PC-9 (cell line): ENCODE results near the gene AHNAK. TPM values are rescaled to one million over a fixed set of nuclear protein-coding genes. Genes with fewer than 3 reads are reported as not detected.

Experiments
- BruUV-seq: library from RNA; stranded (reverse); fragments of 400-500 nt; replicated peaks from 2 replicates; lab custom pipeline; 2021; lab: Mats Ljungman, UMichigan
- CTCF ChIA-PET: fragments of 300-600 bp; sonication (Branson Sonifier 250); formaldehyde crosslinking; loops from one replicate; lab custom pipeline; 2022; ENCODE audit warnings: antibody characterized with exemption; lab: Charles Lee
- POLR2A ChIA-PET: fragments of 300-600 bp; sonication (Branson Sonifier 250); formaldehyde crosslinking; loops from one replicate; lab custom pipeline; 2022; ENCODE audit warnings: antibody characterized with exemption; ENCODE audit not compliant: unreplicated experiment; lab: Charles Lee
- DNase-seq, 2 experiments: peaks; one replicate each; pipeline versions ENCODE4 v3.0.0 to v3.0.0-alpha.2; 2015 to 2022; ENCODE audit warnings: mixed read lengths in 1 of 2
- H2AFZ ChIP-seq: fragments of 200-600 bp; sonication (generic); 2 replicates; pipeline ENCODE4 v1.8.1; 2017; ENCODE audit warnings: antibody characterized with exemption
- H3F3A ChIP-seq: fragments of 200-600 bp; sonication (generic); 2 replicates; pipeline ENCODE4 v1.8.1; 2017; ENCODE audit warnings: antibody characterized with exemption, mild to moderate bottlenecking, low read depth; ENCODE audit not compliant: insufficient read depth
- H3K27ac ChIP-seq: fragments of 200-600 bp; sonication (generic); 2 replicates; pipeline ENCODE4 v1.6.1; 2016; ENCODE audit warnings: mixed run types
- H3K27me3 ChIP-seq: fragments of 200-600 bp; sonication (generic); 2 replicates; pipeline ENCODE4 v1.6.1; 2016; ENCODE audit warnings: low read depth, mixed run types; ENCODE audit not compliant: insufficient read depth
- H3K36me3 ChIP-seq: fragments of 200-600 bp; sonication (generic); 2 replicates; pipeline ENCODE4 v1.6.1; 2016; ENCODE audit warnings: low read depth, mixed run types
- H3K4me1 ChIP-seq: fragments of 200-600 bp; sonication (generic); replicated peaks from 2 replicates; pipeline ENCODE4 v1.6.1; 2016; ENCODE audit warnings: mixed run types; ENCODE audit not compliant: insufficient read depth
- H3K4me2 ChIP-seq: fragments of 200-600 bp; sonication (generic); 2 replicates; pipeline ENCODE4 v1.6.1; 2017; ENCODE audit warnings: mixed run types
- H3K4me3 ChIP-seq: fragments of 200-600 bp; sonication (generic); 2 replicates; pipeline ENCODE4 v1.6.1; 2016; ENCODE audit warnings: mixed run types
- H3K79me2 ChIP-seq: fragments of 200-600 bp; sonication (generic); 2 replicates; pipeline ENCODE4 v1.6.1; 2017; ENCODE audit warnings: low read depth, mixed run types
- H3K9me2 ChIP-seq: fragments of 200-600 bp; sonication (generic); 2 replicates; pipeline ENCODE4 v1.8.1; 2017; ENCODE audit warnings: mild to moderate bottlenecking; ENCODE audit not compliant: insufficient read depth
- H3K9me3 ChIP-seq: fragments of 200-600 bp; sonication (generic); 2 replicates; pipeline ENCODE4 v1.8.1; 2016; ENCODE audit warnings: low read depth; ENCODE audit not compliant: insufficient read depth
- H4K20me1 ChIP-seq: fragments of 200-600 bp; sonication (generic); 2 replicates; pipeline ENCODE4 v1.8.1; 2017; ENCODE audit not compliant: insufficient read depth
- CTCF ChIP-seq: fragments of 200-600 bp; sonication (generic); conservative IDR thresholded peaks from 2 replicates; pipeline ENCODE4 v1.6.1; 2017; ENCODE audit warnings: mixed run types, antibody characterized with exemption, mild to moderate bottlenecking, moderate library complexity
- EZH2 ChIP-seq: fragments of 200-600 bp; sonication (generic); IDR thresholded peaks from 2 replicates; pipeline ENCODE4 v1.8.0; 2017; ENCODE audit warnings: antibody characterized with exemption, low read depth
- intact Hi-C: fragments of 100-400 bp; cut with micrococcal nuclease; formaldehyde crosslinking; loops from one replicate; pipeline ENCODE4 v1.10.0; 2022; ENCODE audit not compliant: unreplicated experiment
- total RNA-seq: library from RNA; stranded (reverse); gene quantifications from 2 replicates; pipeline ENCODE4 v1.2.3, GENCODE V29; 2021

Gene AHNAK
- total RNA-seq, 1 experiment from 2014 or later: 632 TPM

DNA sequence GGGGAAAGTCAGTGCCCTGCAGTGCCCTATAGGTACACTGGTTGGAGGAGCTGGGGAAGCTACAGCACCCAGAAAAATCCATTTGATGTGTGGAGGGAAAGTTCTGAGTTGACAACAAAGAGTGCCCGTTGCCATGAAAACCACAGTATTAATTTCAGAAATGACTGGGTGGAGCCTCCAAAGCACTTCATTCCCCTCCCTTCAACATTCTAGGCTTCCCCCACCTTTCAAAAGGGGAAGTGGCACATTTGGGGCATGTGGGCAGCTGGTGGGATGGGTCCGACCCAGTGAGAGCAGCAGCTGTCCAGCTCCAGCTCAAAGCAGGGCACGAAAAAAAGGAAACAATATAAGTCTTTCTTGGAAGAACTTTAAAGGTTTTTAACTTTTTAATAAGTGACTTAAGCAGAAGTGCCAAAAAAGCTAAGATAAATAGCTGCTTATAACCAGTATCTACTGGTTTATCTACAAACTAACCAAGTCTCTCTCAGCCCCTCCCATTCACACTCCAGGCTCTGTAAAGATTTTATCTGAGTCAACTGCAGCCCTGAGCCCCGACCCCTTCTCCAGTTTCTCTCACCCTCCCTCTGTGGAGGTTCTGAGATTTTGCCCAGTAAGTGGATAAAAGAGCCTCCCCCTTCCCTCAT, 9.0 kb upstream of the AHNAK start:
- H2AFZ ChIP-seq: no peak overlapping the region
- no peaks in the 10 kb centered on the region for H3K9me3 ChIP-seq
- intact Hi-C loops: loop anchor here (1.0 kb wide), 1 partner anchor 47 kb away; no protein-coding TSS in a partner anchor
- H3K4me2 ChIP-seq: peak overlapping the region; percentile 95
- peak in 1 of 2 experiments; percentile 29 for DNase-seq
- H3K36me3 ChIP-seq: peaks cover 24% of the 10 kb centered on the region
- peaks cover 97% of the 10 kb centered on the region for H3K4me1 ChIP-seq
- peaks cover 34% of the 10 kb centered on the region for H3K79me2 ChIP-seq
- H3K4me3 ChIP-seq: peak overlapping the region; percentile 38; the same call in 1 of the 2 replicates
- POLR2A ChIA-PET: interaction anchor here (0.6 to 1.3 kb wide), 7 partner anchors 9 to 276 kb away, joined by 3 to 6 read pairs (median 4); partner anchors contain the start of genes AHNAK, EEF1G, STX5 and TUT1
- peak overlapping the region; percentile 92 for H3K27ac ChIP-seq
- CTCF ChIA-PET: interaction anchor here (1.0 to 1.8 kb wide), 2 partner anchors 18 to 131 kb away, joined by 3 to 12 read pairs; partner anchors contain the start of gene EEF1G
- no peaks in the 10 kb centered on the region for H3K9me2 ChIP-seq
- BruUV-seq: no TSS peak
- H4K20me1 ChIP-seq: peaks cover 25% of the 10 kb centered on the region
- peaks cover 97% of the 10 kb centered on the region for H3F3A ChIP-seq
- no peaks in the 10 kb centered on the region for H3K27me3 ChIP-seq
- TF ChIP-seq CTCF (no peak), EZH2 (no peak)

- peak in 1 of 2 experiments; percentile 28 for DNase-seq
- ChIA-PET POLR2A (interaction anchor here (0.5 to 1.7 kb wide), 5 partner anchors 8 to 87 kb away, joined by 3 to 10 read pairs (median 4); partner anchors contain the start of genes AHNAK and EEF1G), CTCF (interaction anchor here (1.8 kb wide), 1 partner anchor 130 kb away, joined by 12 read pairs; no protein-coding TSS in a partner anchor)
- Histone ChIP-seq H3K4me1 (peaks cover 88% of the 10 kb centered on the region), H4K20me1 (peaks cover 17% of the 10 kb centered on the region), H3K4me2 (peak overlapping the region; percentile 95), H3K27ac (peak overlapping the region; percentile 92), H3K4me3 (no peak overlapping the region; the same call in 1 of the 2 replicates), H3F3A (peaks cover 89% of the 10 kb centered on the region), H2AFZ (no peak overlapping the region), H3K9me3 (no peaks in the 10 kb centered on the region), H3K79me2 (peaks cover 25% of the 10 kb centered on the region), H3K27me3 (no peaks in the 10 kb centered on the region), H3K9me2 (no peaks in the 10 kb centered on the region), H3K36me3 (peaks cover 16% of the 10 kb centered on the region)
- intact Hi-C loops: loop anchor here (5.0 kb wide), 2 partner anchors 38 to 288 kb away; partner anchors contain the start of gene TUT1
- TF ChIP-seq EZH2 (no peak), CTCF (no peak)
- TSS peak; percentile 67 for BruUV-seq
These were observed 8.0 kb upstream of the AHNAK start for GRCh38 chr11:62554387-62555167.

DNA sequence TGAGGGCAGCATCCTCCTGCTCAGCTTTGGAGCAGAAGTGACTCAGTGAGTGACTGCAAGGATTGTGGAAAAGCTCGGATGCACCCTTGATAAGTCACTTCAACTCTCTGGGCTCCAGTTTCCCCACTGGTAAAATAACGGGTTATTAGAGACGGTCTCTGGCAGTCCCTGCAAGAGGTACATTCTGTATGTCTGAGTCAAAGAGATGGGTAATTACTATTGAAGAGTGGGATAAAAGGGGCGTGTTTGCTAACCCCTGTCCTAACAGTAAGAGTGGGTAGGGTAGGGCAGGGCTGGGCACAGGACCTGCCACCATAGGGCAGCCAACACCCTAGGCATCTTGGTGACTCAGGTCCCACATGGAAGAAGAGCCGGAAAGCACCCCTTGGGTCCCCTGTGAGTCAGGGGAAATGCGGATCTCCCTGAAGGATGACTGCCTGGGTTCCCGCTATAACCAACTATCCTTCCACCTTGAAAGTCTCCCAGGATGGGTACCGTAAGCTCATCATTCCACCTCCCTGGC, 7.3 kb upstream of the AHNAK start:
- H3K9me3 ChIP-seq: no peaks in the 10 kb centered on the region
- TF ChIP-seq CTCF: no peak
- no peak for TF ChIP-seq EZH2

More for the DNA sequence above, 7.3 kb upstream of the AHNAK start:
- Histone ChIP-seq H3K27ac (peak overlapping the region; percentile 92), H3K36me3 (peaks cover 10% of the 10 kb centered on the region; the same call in 1 of the 2 replicates), H3K4me3 (peak overlapping the region; percentile 31; the same call in 1 of the 2 replicates), H3K27me3 (no peaks in the 10 kb centered on the region), H4K20me1 (peaks cover 11% of the 10 kb centered on the region), H3K4me2 (peak overlapping the region; percentile 95), H2AFZ (no peak overlapping the region), H3K79me2 (peaks cover 19% of the 10 kb centered on the region), H3F3A (peaks cover 88% of the 10 kb centered on the region), H3K4me1 (peaks cover 88% of the 10 kb centered on the region), H3K9me2 (no peaks in the 10 kb centered on the region)
- ChIA-PET CTCF (interaction anchor here (1.8 kb wide), 1 partner anchor 11 kb away, joined by 16 read pairs; no protein-coding TSS in a partner anchor), POLR2A (interaction anchor here (0.6 to 1.7 kb wide), 6 partner anchors 10 to 45 kb away, joined by 3 to 10 read pairs (median 6); partner anchors contain the start of gene EEF1G)
- peak; percentile 74 to 93 for DNase-seq
- intact Hi-C loops: loop anchor here (5.0 kb wide), 2 partner anchors 38 to 288 kb away; partner anchors contain the start of gene TUT1
- no TSS peak for BruUV-seq
